NK-92 (cell line): ENCODE data around the gene LRRC10B.

ENCODE experiments used
- DNase-seq: peaks from one replicate; lab custom pipeline; 2025; ENCODE audit not compliant: unreplicated experiment; lab: John Stamatoyannopoulos, UW

LRRC10B gene

DNA sequence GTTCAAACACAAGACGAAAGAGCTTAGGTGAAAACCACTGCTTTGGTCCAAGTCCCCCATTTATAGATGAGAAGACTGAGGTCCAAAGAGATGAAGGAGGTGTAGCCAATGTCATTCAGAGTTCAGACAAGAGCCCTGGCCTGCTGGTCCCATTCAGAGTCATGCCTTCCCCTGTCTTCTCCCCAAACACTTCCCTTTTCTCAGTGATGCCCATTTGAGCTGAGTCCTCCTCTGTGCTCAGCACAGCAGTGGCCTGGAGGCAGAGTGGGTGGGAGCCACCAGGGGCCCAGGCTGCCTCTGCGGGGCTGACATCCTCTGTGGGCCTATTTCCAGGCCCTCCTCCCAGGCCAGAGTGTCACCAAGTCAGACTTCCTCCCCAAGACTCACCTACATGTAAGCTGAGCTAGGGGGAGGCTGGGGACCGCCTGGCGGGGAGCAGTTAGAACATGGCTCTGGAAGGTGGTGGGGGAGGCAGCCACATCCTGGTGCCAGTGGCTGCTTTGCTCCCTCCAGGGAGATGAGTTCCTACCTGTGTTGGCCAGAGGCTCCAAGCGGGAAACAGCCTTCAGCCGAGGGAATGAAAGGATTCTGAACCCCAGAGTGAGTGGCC is 22.4 kb upstream of the LRRC10B start:
- no peak for DNase-seq

DNA sequence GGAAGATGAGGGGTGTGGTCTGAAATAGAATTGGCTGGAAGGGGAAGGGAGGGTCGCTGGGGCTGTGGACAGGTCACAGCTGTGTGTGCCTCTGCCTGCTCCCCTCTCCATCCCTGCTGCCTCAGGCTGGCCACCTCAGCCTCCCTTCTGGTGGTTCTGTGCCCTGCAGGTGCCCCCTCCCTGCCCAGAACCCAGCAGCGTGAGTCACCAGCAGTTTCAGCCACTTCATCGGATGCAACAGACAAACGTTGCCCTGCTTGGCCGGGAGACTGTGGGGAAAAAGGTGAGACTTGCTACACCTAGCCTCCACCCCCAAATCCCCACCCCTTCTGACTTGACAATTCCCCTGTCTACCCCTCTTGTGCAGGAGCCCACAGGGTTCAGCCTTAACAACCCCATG is 21.8 kb upstream of the LRRC10B start:
- DNase-seq: no peak

DNA sequence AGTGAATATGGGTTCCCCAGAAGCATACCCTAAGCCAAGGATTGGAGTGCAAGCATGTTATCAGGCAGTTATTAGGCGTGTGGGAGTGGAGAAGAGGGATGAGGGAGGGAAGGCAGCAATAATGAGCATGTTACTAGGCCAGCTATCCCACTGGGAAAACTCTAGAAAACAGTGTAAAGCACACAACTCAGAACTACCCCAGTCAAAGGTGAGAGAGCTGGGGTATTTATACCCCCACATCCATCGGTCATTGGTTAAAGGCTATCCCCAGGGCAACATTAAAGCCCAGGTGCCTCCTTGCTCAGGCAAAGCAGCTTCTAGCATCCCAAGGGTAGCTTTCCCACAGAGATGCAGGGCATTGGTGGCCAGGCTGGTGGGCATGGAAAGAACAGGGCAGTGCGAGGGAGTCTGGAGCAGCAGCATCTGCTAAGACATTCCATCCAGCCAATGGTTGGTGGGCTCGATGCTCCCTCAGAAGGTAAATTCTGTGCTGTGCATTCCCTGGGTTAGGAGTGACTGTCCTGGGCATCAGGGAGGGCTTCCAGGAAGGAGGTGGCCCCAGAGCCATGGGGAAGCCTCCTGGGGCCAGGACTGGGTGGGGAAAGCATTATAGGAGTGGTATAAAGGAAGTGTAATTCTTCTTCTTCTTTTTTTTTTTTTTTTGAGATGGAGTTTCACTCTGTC is 21.1 kb upstream of the LRRC10B start:
- no peak for DNase-seq

DNA sequence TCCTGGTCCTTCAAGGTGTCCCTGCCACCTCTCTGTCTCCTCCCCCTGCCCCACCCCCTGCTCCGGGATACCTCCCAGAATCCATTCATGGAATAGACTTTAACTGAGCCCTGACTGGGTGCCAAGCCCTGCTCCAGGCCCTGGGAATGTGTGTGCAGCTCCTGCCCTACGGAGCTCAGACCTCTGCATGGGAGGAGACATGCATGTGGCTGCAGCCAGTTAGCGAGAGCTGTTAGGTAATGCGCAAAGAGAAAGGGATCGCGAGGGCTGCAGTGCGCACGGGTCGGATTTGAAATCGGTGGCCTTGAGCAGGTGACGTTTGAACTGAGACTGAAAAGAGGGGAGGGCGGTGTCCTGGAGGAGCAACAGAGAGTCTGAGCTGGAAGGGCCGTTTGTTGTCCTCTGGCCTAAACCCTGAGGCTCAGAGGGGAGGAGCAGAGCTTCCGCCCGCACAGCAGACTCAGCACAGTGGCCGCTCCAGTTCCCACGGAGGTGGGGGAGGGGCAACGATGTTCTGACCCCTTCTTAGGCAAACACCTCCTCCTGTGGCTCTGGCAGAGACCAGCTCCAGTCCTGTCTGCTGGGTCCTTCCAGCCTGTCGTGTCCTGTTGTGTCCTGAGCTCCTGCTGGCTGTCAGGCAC is 19.8 kb upstream of the LRRC10B start:
- DNase-seq: no peak

DNA sequence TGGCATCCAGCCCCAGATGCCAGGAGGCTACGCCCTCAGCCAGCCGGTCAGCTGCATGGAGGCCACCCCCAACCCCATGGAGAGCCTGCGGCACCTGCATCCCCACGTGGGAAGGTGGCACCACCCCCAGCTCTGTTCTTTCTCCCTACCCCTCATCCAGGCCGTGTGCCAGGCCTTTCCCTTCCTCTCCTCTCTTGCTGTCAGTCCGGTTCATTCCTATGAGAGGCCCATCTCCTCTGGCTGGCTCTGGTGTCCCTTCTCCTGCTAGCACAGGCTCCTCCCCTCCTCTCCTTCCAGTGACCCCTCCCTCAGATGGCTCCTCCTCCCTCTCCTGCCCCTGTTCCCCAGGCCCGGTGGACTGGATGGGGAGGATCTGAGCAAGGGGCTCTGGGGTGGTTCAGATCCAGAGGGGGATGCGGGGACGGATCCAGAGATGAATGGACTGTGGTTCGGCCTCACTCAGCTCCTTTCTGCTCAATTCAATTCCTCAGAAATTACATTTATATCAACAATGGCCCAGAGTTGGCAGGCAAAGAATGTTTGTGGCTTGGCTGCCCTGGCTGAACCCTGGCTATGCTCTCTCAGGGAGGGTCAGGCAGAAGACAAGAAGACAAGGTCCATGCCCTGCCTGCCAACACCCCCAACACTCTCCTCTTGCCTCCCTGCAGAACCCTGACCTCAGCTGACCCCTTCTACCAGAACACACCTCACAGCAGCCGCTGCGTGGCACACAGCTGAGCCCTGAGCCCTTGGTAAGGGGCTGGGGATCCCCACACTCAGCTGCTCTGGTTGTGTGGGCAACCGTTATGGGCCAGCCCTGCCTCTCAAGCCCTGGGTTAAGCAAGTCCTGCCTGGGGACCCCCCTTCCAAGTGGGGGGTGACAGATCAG is 18.5 kb upstream of the LRRC10B start:
- no peak for DNase-seq

DNA sequence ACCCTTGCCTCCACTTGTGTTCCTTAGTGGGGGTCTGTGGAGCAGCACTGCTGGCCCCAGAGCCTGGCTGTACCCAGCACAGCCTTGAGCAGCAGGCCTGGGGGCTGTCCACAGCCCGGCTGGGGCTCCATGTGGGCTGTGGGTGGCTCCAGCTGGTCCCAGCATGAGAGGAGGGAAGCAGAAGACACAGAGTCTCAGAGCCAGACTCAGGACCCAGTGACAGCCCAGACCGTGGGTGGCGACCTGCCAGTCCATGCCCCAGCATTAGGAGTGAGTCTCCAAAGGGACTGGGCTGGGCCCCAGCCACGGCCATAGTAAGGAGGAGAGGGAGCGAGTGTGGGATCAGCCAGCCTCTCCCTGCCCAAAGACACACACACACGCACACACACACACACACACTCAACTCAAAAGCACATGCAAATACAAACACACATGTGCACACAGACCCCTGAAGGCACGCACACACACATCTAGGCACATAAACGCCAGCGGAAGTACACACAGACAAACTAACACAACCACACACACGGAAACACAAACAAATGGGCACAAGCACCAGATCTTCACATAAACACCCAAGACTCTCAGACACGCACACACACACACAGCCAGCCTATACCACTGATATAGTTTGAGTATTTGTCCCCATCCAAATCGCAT is 16.7 kb upstream of the LRRC10B start:
- no peak for DNase-seq

GRCh38 chr11:61494381-61494961 is 14.1 kb upstream of the LRRC10B start:
- DNase-seq: no peak

DNA sequence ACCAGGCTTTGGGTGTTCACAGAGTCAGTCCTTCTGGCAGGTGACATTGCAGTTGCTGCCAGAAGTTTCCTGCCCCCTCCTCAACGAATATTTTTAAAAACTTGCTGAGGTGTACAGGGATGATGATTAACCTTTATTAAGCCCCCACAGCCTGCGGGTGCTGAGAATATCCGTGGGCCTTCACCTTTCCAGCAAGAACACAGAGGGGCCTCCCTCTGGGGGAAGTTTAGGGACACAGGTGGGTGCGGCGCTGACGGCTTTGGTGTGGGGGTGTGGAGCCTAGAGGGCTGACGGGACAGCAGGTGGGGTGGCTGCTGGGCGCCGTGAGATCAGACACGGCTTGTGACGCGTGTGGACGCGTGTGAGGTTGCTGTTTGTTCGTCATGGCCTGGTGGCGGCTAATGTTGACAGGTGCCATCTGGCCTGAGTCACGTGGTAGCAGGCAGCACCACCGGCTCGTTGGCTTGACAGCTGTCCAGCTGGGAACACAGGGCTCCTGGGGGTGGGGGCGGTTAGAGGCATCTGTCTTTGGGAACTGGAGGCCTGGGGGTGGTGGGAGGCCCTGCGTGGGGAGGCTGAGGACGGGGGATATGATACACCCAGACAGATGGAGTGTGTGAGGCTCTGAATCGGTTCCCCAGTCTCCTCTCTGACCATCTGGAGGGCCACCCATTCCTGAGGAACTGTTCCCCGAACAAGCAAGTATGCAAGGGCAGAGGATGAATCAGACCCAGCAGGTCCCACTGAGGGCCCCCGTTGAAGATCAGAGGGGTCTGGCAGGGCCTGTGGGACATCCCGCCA is 12.5 kb upstream of the LRRC10B start:
- DNase-seq: no peak

DNA sequence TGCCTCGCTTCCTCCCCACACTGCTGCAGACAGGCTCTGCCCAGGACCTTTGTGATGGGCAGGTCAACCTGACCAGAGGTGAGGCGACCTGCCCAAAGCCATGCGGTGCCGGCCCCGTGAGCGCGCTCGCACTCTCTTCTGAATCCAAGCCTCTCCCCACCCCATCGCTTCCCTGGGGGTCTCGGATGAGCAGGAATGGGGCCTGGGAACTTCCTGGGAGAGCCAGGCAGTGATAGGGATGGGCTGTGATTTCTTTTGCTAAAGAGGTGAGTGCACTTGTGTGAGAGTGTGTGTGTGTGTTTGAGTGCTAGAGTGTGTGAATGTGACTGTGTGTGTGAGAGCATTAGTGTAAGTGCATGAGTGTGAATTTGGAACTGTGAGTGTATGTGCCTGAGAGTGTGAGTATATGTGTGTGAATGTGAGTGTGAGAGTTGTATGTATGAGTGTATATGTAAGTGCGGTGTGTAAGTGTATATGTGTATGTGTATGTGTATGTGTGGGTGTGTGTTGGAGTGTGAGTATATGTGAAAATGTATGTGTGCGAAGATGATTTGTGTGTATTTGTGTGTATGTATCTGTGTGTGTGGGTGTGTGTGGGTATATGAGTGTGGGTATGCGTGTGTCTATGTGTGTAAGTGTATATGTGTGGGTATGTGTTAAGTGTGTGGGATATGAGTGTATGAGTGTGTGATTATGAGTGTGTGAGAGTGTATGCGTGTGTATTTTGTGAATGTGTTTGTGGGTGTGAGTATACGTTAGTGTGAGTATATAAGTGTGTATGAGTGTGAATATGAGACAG is 11.7 kb upstream of the LRRC10B start:
- DNase-seq: no peak

- no peak for DNase-seq
Measured at GRCh38 chr11:61497473-61497872, 11.1 kb upstream of the LRRC10B start.

- DNase-seq: no peak
Measured at GRCh38 chr11:61497876-61498275, 10.7 kb upstream of the LRRC10B start.

DNA sequence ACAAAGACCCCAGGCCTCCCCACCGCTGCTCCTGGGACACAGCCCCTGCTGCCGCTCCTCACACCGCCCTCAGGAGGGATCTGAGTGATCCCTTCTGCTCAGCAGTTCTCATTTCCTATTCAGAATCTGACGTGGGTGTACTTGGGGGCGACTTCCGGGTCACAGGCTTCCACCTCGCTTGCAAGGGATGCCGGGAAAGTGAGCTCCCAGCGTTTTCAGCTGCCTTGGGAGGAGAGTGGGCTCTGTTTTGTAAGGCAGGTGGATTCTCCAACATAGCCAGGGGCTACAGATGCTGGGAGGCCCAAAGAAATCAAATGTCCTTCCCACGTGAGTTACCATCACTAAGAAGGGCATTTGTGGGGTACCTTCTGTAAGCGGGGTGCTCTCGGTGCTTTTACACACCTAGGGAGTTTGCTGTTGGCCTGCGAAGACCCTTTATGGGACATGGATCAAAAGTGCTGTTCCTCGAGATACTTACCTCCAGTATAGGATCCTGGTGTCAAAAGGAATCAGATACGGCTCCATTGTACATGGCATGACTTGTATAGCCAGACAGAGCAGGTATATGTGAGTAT is 9.7 kb upstream of the LRRC10B start:
- DNase-seq: no peak

DNA sequence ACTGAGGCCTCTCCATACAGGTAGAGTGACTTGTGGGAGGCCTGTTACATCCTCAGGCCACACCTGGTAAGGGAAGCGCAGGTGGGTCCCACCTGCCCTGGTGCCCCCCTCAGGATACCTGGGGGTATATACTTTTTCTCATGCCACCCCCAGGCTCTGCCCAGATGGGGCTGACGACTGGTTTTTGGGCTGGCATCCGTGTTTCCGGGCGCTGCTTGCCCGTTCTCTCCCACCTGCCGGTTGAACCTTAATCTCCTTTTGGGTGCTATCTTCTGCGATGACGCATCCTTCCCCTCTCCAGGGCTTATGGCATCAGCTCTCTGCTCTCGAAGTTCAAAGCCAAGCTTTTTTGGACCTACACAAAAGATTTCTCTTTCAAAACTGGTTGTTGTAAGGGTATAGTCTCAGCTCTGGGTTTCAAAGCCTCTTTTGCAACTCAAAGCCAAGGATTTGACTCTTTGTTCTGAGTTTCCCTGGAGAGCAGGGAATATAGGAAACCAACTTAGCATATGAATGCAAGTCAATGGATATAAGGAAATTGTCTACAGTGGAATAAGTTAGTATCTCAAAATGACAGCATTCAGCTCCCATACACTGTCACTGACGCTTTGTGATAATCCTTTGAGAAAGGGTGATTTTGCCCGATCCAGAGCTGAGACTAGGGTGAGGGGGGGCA is 8.6 kb upstream of the LRRC10B start:
- no peak for DNase-seq

GRCh38 chr11:61502522-61502921 is 6.0 kb upstream of the LRRC10B start:
- no peak for DNase-seq

DNA sequence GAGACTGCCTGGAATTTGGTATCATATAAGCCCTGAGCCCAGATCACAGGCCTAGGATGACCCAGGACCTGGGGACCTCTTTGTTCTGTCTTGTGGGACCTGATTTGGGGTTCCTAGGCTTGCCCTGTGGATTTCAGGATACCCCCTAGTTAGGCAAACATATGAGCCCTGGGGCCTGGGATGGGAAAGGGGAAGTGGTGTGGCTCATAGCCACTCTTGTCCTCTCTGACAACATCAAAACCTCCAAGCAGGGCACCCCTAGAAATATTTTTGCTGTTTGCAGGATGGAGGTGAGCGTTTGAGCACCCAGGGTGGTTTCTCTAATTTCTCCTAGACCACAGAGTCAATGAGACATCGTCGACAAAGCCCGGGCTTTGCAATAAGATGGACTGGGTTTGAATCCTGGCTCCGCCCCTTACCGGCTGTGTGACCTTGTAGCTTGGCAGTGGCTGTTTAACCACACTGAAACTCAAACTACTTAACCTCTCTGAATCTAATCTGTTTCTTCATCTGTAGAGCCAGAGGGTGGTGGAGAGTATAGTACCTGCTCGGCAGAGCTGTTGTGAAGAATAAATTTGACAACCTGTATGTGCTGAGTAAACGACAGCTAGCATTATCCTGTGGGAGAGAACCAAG is 5.3 kb upstream of the LRRC10B start:
- DNase-seq: no peak

DNA sequence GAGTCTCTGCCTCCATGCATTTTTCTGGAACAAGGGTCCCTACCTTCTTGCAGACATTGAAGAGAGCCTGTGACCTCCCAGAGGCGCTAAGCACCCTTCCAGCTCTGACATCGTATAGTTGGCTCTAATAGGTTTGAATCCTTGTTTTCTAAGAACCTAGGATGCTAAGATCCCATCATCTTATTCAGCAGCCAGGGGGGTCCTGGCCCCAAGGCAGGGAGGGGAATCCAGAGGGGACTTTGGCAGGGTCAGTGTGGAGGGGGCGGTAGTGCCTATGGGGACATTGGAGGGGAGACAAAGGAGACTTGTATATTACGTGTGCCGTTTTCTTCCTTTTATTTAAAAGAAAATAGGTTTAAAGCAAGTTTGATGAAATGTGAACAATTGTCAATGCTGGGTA is 3.4 kb upstream of the LRRC10B start:
- DNase-seq: no peak

GRCh38 chr11:61505640-61506155 is 2.9 kb upstream of the LRRC10B start:
- no peak for DNase-seq
